NCI-H526 treated with DMSO at 0.1 percent for 48 hours (cell line): Measurements from ENCODE around the gene SCAMP4.
"Not testable (repeated sequence)": the region's sequence is repeated elsewhere in the genome, so short reads cannot be mapped to it uniquely, and the experiment has no call there.

Source experiments
- DNase-seq: peaks from one replicate; lab custom pipeline; 2025; lab: John Stamatoyannopoulos, UW

Gene SCAMP4

GRCh38 chr19:1882786-1883692, 22.2 kb upstream of the SCAMP4 start:
- DNase-seq, result no peak

GRCh38 chr19:1883784-1884183, 21.4 kb upstream of the SCAMP4 start:
- no peak for DNase-seq

GRCh38 chr19:1884291-1884718, 20.9 kb upstream of the SCAMP4 start:
- no peak for DNase-seq

GRCh38 chr19:1884719-1885334, 20.4 kb upstream of the SCAMP4 start:
- DNase-seq, result no peak

DNA sequence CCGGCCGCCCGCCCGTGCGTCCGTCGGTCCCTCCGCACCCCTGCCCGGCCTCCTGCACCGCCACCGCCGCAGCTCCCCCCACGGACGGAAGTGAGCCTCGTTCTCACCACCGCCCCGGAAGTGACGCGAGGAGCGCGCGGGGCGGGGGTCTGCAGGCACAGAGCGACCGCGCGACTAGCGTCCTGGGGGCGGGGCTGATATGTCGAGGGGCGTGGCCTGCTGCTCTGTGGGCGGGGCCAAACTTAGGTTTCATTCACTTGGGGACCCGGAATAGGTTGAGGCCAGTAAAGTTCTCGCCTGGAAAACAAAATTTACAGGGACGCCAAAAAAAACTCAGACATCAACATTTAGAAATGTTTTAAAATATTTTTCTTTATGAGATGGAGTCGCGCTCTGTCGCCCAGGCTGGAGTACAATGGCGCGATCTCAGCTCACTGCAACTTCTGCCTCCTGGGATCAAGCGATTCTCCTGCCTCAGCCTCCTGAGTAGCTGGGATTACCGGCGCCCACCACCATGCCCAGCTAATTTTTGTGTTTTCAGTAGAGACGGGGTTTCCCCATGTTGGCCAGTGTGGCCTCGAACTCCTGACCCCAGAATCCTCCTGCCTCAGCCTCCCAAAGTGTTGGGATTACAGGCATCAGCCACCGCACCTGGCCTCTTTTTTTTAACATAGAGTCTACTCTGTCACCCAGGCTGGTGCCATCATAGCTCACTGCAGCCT, 19.6 kb upstream of the SCAMP4 start, which contains the start of gene ABHD17A:
Gene ABHD17A, minus strand, starts transcription at position 99 of the 722 bp plus-strand sequence. CDS start 3,930 bp downstream, outside the sequence.
- DNase-seq, result peak; percentile 39

DNA sequence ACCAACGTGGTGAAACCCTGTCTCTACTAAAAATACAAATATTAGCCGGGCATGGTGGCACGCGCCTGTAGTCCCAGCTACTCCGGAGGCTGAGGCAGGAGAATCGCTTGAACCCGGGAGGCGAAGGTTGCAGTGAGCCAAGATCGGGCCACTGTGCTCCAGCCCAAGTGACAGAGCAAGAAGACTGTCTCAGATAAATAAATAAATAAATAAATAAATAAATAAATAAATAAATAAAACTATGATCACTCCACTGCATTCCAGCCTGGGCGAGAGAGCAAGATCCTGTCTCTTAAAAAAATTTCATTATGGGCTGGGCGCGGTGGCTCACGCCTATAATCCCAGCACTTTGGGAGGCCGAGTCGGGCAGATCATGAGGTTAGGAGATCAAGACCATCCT, 18.8 kb upstream of the SCAMP4 start:
- DNase-seq, result not testable (repeated sequence)

DNA sequence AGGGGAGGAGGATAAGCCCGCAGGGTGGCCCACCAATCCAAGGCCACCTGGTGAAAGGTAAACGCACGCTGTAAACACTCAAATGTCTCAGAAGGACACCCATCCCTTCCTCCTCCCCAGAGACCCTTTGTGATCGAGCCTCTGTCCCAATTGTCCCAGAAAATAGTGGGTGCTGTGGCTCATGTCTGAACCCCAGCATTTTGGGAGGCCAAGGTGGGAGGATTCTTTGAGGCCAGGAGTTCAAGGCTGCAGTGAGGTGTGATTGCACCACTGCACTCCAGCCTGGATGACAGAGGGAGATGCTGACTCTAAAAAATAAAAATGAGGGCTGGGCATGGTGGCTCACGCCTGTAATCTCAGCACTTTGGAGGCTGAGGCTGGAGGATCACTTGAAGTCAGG, 16.8 kb upstream of the SCAMP4 start:
- no peak for DNase-seq

- DNase-seq, result no peak
Measured at GRCh38 chr19:1889907-1890306, 15.3 kb upstream of the SCAMP4 start.

- DNase-seq, result no peak
Measured at GRCh38 chr19:1893791-1894190, 11.4 kb upstream of the SCAMP4 start.

GRCh38 chr19:1896508-1896907, 8.7 kb upstream of the SCAMP4 start:
- DNase-seq, result no peak

GRCh38 chr19:1901940-1902404, 3.2 kb upstream of the SCAMP4 start:
- DNase-seq, result no peak

DNA sequence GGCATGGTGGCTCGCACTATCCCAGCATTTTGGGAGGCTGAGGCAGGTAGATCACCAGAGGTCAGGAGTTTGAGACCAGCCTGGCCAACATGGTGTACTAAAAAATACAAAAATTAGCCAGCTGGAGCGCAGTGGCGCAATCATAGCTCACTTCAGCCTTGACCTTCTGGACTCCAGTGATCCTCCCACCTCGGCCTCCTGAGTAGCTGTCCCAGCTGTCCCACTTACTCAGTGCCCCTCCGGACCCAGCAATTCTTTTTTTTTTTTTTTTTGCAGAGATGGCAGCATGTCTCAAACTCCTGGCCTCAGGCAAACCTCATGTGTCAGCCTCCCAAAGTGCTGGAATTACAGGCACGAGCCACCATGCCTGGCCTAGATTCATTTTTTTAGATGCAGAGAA, 2.3 kb upstream of the SCAMP4 start:
- DNase-seq, result no peak

DNA sequence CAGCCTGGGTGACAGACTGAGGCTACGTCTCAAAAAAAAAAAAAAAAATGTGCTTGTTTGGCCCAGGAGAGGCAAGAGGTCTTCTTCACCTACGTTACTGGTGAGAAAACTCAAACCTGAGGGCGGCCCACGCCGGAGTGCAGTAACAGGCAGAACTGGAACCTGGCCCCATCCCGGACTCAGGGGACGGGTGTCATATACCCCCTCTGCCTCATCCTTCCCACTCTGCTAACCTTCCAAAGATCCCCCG, 414 bp upstream of the SCAMP4 start:
- no peak for DNase-seq

DNA sequence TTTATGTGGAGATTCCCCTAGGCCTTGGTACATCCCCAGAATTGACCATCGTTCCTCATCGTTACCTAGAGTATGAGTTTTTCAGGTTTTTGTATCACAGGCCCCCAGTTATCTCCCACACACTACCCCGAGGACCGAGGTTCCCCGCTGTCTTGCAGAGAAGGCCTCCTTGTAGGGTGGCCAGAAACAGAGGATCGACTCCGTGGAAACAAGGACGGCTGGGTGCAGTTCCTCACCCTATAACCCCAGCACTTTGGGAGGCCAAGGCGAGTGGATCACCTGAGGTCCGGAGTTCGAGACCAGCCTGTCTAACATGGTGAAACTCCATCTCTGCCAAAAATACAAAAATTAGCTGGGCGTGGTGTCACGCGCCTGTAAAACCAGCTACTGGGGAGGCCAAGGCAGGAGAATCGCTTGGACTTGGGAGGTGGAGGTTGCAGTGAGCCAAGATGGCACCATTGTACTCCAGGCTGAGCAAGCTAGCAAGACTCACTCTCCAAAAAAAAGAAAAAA, 720 bp downstream of the SCAMP4 start:
- DNase-seq, result no peak

- DNase-seq, result no peak
Measured at GRCh38 chr19:1906985-1907562, 1.9 kb downstream of the SCAMP4 start.

- DNase-seq, result no peak
Measured at GRCh38 chr19:1907563-1908363, 2.6 kb downstream of the SCAMP4 start.

GRCh38 chr19:1908364-1908678, 3.1 kb downstream of the SCAMP4 start:
- DNase-seq, result no peak

GRCh38 chr19:1909761-1910080, 4.5 kb downstream of the SCAMP4 start:
- DNase-seq, result no peak

- no peak for DNase-seq
Measured at GRCh38 chr19:1910177-1910576, 5.0 kb downstream of the SCAMP4 start.

- no peak for DNase-seq
Measured at GRCh38 chr19:1911098-1911497, 5.9 kb downstream of the SCAMP4 start.

GRCh38 chr19:1911995-1912394, 6.8 kb downstream of the SCAMP4 start:
- DNase-seq, result no peak
